ENCODE results near the gene NRSN1. TPM values are rescaled to one million over a fixed set of nuclear protein-coding genes. Genes with fewer than 3 reads are reported as not detected.

Gene NRSN1
- total and polyA plus RNA-seq, 2 of the 13 experiments (the other 11 are each of a cell fraction or from before 2014, with no cell fraction given), result not detected

DNA sequence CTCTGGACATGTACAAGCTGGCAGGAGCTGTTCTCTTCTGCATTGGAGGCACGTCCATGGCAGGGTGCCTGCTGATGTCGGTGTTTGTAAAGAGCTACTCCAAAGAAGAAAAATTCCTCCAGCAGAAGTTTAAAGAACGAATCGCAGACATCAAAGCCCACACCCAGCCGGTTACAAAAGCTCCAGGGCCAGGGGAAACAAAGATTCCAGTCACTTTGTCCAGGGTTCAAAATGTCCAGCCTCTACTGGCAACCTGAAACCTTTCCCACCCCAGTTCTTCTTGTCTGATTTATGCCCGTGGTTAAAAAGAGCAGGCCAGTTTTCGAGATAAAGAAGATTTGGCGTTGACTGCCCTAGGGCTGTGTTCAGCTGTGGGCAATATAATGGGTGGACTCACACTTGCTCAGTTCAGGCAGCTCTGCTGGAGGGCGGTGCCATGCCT lies 19.7 kb downstream of the NRSN1 start (continued):
- TF ChIP-seq, protein P1, sequence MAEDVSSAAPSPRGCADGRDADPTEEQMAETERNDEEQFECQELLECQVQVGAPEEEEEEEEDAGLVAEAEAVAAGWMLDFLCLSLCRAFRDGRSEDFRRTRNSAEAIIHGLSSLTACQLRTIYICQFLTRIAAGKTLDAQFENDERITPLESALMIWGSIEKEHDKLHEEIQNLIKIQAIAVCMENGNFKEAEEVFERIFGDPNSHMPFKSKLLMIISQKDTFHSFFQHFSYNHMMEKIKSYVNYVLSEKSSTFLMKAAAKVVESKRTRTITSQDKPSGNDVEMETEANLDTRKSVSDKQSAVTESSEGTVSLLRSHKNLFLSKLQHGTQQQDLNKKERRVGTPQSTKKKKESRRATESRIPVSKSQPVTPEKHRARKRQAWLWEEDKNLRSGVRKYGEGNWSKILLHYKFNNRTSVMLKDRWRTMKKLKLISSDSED (CRISPR knock-in tag; IDR thresholded peaks at IDR 0.05), result no peak
- TF ChIP-seq, protein P2, sequence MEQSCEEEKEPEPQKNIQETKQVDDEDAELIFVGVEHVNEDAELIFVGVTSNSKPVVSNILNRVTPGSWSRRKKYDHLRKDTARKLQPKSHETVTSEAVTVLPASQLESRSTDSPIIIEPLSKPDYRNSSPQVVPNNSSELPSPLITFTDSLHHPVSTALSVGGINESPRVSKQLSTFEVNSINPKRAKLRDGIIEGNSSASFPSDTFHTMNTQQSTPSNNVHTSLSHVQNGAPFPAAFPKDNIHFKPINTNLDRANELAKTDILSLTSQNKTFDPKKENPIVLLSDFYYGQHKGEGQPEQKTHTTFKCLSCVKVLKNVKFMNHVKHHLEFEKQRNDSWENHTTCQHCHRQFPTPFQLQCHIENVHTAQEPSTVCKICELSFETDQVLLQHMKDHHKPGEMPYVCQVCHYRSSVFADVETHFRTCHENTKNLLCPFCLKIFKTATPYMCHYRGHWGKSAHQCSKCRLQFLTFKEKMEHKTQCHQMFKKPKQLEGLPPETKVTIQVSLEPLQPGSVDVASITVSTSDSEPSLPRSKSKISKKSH (CRISPR knock-in tag; IDR thresholded peaks at IDR 0.05; ENCODE audit: borderline replicate concordance), result no peak
- TF ChIP-seq ZNF251 (CRISPR knock-in tag; IDR thresholded peaks at IDR 0.05) (no peak), KLF15 (CRISPR knock-in tag; IDR thresholded peaks at IDR 0.05; ENCODE audit: borderline replicate concordance) (no peak), NR3C1 (CRISPR knock-in tag; IDR thresholded peaks at IDR 0.05) (no peak), POLR2AphosphoS2 (IDR thresholded peaks at IDR 0.05; ENCODE audit: low read depth, low read length) (no peak), GFI1 (CRISPR knock-in tag; IDR thresholded peaks at IDR 0.05; ENCODE audit: borderline replicate concordance) (peak; percentile 69; the same call in 1 of the 2 replicates), ZNF674 (CRISPR knock-in tag; IDR thresholded peaks at IDR 0.05; ENCODE audit: low read depth) (no peak), ZNF501 (CRISPR knock-in tag; IDR thresholded peaks at IDR 0.05) (peak; percentile 57; the same call in 1 of the 2 replicates), ZFP36 (IDR thresholded peaks at IDR 0.05; ENCODE audit: borderline replicate concordance, low read depth, low read length, partially characterized antibody) (no peak), NCOR1 (IDR thresholded peaks at IDR 0.05; ENCODE audit: borderline replicate concordance, low read length) (peak; percentile 91; the same call in 1 of the 2 replicates), RFX3 (CRISPR knock-in tag; IDR thresholded peaks at IDR 0.05) (no peak), ZMYM4 (CRISPR knock-in tag; IDR thresholded peaks at IDR 0.05) (peak; percentile 77), SIX4 (CRISPR knock-in tag; IDR thresholded peaks at IDR 0.05) (peak; percentile 94), NCOA1 (CRISPR knock-in tag; IDR thresholded peaks at IDR 0.05) (no peak), KMT2A (CRISPR knock-in tag; IDR thresholded peaks at IDR 0.05) (no peak; the same call in 1 of the 2 replicates), ZNF773 (CRISPR knock-in tag; IDR thresholded peaks at IDR 0.05; ENCODE audit: borderline replicate concordance) (no peak)
- TF ChIP-seq, protein P3, sequence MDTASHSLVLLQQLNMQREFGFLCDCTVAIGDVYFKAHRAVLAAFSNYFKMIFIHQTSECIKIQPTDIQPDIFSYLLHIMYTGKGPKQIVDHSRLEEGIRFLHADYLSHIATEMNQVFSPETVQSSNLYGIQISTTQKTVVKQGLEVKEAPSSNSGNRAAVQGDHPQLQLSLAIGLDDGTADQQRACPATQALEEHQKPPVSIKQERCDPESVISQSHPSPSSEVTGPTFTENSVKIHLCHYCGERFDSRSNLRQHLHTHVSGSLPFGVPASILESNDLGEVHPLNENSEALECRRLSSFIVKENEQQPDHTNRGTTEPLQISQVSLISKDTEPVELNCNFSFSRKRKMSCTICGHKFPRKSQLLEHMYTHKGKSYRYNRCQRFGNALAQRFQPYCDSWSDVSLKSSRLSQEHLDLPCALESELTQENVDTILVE (CRISPR knock-in tag; IDR thresholded peaks at IDR 0.05), result no peak; the same call in 1 of the 2 replicates
- TF ChIP-seq, protein P4, sequence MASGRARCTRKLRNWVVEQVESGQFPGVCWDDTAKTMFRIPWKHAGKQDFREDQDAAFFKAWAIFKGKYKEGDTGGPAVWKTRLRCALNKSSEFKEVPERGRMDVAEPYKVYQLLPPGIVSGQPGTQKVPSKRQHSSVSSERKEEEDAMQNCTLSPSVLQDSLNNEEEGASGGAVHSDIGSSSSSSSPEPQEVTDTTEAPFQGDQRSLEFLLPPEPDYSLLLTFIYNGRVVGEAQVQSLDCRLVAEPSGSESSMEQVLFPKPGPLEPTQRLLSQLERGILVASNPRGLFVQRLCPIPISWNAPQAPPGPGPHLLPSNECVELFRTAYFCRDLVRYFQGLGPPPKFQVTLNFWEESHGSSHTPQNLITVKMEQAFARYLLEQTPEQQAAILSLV (CRISPR knock-in tag; IDR thresholded peaks at IDR 0.05; ENCODE audit: borderline replicate concordance), result no peak
- TF ChIP-seq, protein P5, sequence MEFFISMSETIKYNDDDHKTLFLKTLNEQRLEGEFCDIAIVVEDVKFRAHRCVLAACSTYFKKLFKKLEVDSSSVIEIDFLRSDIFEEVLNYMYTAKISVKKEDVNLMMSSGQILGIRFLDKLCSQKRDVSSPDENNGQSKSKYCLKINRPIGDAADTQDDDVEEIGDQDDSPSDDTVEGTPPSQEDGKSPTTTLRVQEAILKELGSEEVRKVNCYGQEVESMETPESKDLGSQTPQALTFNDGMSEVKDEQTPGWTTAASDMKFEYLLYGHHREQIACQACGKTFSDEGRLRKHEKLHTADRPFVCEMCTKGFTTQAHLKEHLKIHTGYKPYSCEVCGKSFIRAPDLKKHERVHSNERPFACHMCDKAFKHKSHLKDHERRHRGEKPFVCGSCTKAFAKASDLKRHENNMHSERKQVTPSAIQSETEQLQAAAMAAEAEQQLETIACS (CRISPR knock-in tag; IDR thresholded peaks at IDR 0.05), result no peak
- TF ChIP-seq, protein P6, sequence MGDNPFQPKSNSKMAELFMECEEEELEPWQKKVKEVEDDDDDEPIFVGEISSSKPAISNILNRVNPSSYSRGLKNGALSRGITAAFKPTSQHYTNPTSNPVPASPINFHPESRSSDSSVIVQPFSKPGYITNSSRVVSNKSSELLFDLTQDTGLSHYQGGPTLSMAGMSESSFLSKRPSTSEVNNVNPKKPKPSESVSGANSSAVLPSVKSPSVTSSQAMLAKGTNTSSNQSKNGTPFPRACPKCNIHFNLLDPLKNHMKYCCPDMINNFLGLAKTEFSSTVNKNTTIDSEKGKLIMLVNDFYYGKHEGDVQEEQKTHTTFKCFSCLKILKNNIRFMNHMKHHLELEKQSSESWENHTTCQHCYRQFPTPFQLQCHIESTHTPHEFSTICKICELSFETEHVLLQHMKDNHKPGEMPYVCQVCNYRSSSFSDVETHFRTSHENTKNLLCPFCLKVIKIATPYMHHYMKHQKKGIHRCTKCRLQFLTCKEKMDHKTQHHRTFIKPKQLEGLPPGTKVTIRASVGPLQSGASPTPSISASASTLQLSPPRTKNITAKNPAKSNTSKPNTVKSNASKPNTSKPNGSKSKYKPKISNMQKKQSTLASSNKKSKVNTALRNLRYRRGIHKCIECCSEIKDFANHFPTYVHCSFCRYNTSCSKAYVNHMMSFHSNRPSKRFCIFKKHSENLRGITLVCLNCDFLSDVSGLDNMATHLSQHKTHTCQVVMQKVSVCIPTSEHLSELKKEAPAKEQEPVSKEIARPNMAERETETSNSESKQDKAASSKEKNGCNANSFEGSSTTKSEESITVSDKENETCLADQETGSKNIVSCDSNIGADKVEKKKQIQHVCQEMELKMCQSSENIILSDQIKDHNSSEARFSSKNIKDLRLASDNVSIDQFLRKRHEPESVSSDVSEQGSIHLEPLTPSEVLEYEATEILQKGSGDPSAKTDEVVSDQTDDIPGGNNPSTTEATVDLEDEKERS (CRISPR knock-in tag; IDR thresholded peaks at IDR 0.05), result no peak; the same call in 1 of the 2 replicates
